Caco-2 (cell line): ENCODE measurements around the gene ATPAF2. TPM values are rescaled to one million over a fixed set of nuclear protein-coding genes. Genes with fewer than 3 reads are reported as not detected.

Source experiments
- BruUV-seq: library from RNA; stranded (reverse); fragments of 400-500 nt; replicated peaks from 2 replicates; lab custom pipeline; 2021; lab: Mats Ljungman, UMichigan
- CTCF ChIA-PET: fragments of 300-600 bp; sonication (Branson Sonifier 250); formaldehyde crosslinking; loops from one replicate; lab custom pipeline; 2022; ENCODE audit warnings: antibody characterized with exemption; lab: Charles Lee
- POLR2A ChIA-PET: fragments of 300-600 bp; sonication (Branson Sonifier 250); formaldehyde crosslinking; loops from one replicate; lab custom pipeline; 2022; ENCODE audit warnings: antibody characterized with exemption; lab: Charles Lee
- DNase-seq, 2 experiments: peaks; one replicate each; pipeline versions ENCODE4 v3.0.0 to v3.0.0-alpha.2; 2020 to 2022
- H3K27me3 ChIP-seq: replicated peaks from 2 replicates; pipeline ENCODE4 v1.6.0; 2011; ENCODE audit warnings: low read length; ENCODE audit not compliant: control insufficient read depth, insufficient read depth
- H3K36me3 ChIP-seq: 2 replicates; pipeline ENCODE4 v1.5.1; 2011; ENCODE audit warnings: low read length; ENCODE audit not compliant: control insufficient read depth, insufficient read depth
- H3K4me1 ChIP-seq: fragments of 250-450 bp; sonication (Bioruptor Pico); 2 replicates; pipeline ENCODE4 v1.5.1; 2020; ENCODE audit warnings: mild to moderate bottlenecking
- H3K4me3 ChIP-seq: 2 replicates; pipeline ENCODE4 v1.5.1; 2011; ENCODE audit warnings: low read depth, mild to moderate bottlenecking, control low read depth, low read length
- H3K9me3 ChIP-seq: fragments of 250-450 bp; sonication (Bioruptor Pico); 2 replicates; pipeline ENCODE4 v1.5.1; 2020; ENCODE audit warnings: mild to moderate bottlenecking, moderate library complexity
- H3K27ac Mint-ChIP-seq: one replicate; pipeline ENCODE4 v1.8.0; 2022; ENCODE audit warnings: mixed read lengths; ENCODE audit not compliant: unreplicated experiment
- H3K27me3 Mint-ChIP-seq: one replicate; pipeline ENCODE4 v1.8.0; 2022; ENCODE audit warnings: mixed read lengths; ENCODE audit not compliant: insufficient read depth, unreplicated experiment
- H3K36me3 Mint-ChIP-seq: one replicate; pipeline ENCODE4 v1.8.0; 2022; ENCODE audit warnings: mild to moderate bottlenecking, mixed read lengths; ENCODE audit not compliant: insufficient read depth, unreplicated experiment
- H3K4me1 Mint-ChIP-seq: one replicate; pipeline ENCODE4 v1.8.0; 2022; ENCODE audit warnings: low read depth, mixed read lengths; ENCODE audit not compliant: unreplicated experiment
- H3K4me3 Mint-ChIP-seq: one replicate; pipeline ENCODE4 v1.8.0; 2022; ENCODE audit warnings: mild to moderate bottlenecking, moderate library complexity, mixed read lengths; ENCODE audit not compliant: unreplicated experiment
- H3K9me3 Mint-ChIP-seq: one replicate; pipeline ENCODE4 v1.8.0; 2022; ENCODE audit warnings: mixed read lengths; ENCODE audit not compliant: unreplicated experiment
- CTCF ChIP-seq, 2 experiments: fragments of 200-600 bp in 1 of 2; IDR thresholded peaks; 1 replicate in 1 of 2; 2 replicates in 1 of 2; pipeline versions ENCODE4 v1.5.1 to v1.8.0; 2011 to 2022; ENCODE audit warnings: antibody characterized with exemption in 1 of 2, control low read depth in 1 of 2, inconsistent platforms in 1 of 2, low read depth in 1 of 2, low read length in 1 of 2, mild to moderate bottlenecking in 1 of 2, moderate library complexity in 1 of 2; ENCODE audit not compliant: insufficient read depth in 1 of 2, severe bottlenecking in 1 of 2, unreplicated experiment in 1 of 2
- intact Hi-C: fragments of 100-400 bp; cut with micrococcal nuclease; formaldehyde crosslinking; loops from one replicate; pipeline ENCODE4 v1.10.0; 2022; ENCODE audit not compliant: unreplicated experiment
- total RNA-seq: library from RNA; stranded (reverse); gene quantifications from 2 replicates; pipeline ENCODE4 v1.2.3, GENCODE V29; 2022

Gene ATPAF2
- total RNA-seq, 1 experiment from 2014 or later = 37.9 TPM

- Histone ChIP-seq H3K27me3 (no peaks in the 10 kb centered on the region), H3K9me3 (no peaks in the 10 kb centered on the region), H3K4me3 (peak overlapping the region; percentile 50), H3K36me3 (no peaks in the 10 kb centered on the region), H3K4me1 (peaks cover 13% of the 10 kb centered on the region)
- H3K27me3 Mint-ChIP-seq = no peaks in the 10 kb centered on the region
- BruUV-seq = no TSS peak
- peak overlapping the region; percentile 84 for H3K4me3 Mint-ChIP-seq
- TF ChIP-seq CTCF (IDR thresholded peaks at IDR 0.05; ENCODE audit: insufficient read depth in 1 of 2, low read depth in 1 of 2, low read length in 1 of 2, severe bottlenecking in 1 of 2, unreplicated experiment in 1 of 2) = no peak
- no peak for DNase-seq
- peaks cover 27% of the 10 kb centered on the region for H3K4me1 Mint-ChIP-seq
- H3K9me3 Mint-ChIP-seq = no peaks in the 10 kb centered on the region
- H3K36me3 Mint-ChIP-seq = peaks cover 9% of the 10 kb centered on the region
- intact Hi-C loops = loop anchor here (1.0 to 5.0 kb wide), 4 partner anchors 12 to 66 kb away; partner anchors contain the start of genes ATPAF2 and GID4
- ChIA-PET POLR2A (interaction anchor here (0.7 to 2.0 kb wide), 8 partner anchors 13 to 135 kb away, joined by 3 to 15 read pairs (median 5); no protein-coding TSS in a partner anchor), CTCF (interaction anchor here (1.0 to 1.2 kb wide), 10 partner anchors 12 to 212 kb away, joined by 3 to 22 read pairs (median 7); partner anchors contain the start of gene ALKBH5)
- H3K27ac Mint-ChIP-seq = peak overlapping the region; percentile 93
Observed at GRCh38 chr17:17971431-17972125, 67.4 kb downstream of the ATPAF2 start.

- CTCF ChIA-PET = no interaction called here
- peaks cover 9% of the 10 kb centered on the region for H3K36me3 Mint-ChIP-seq
- H3K4me3 Mint-ChIP-seq = peak overlapping the region; percentile 77
- H3K4me1 Mint-ChIP-seq = peaks cover 27% of the 10 kb centered on the region
- no peaks in the 10 kb centered on the region for H3K27me3 Mint-ChIP-seq
- H3K27me3 ChIP-seq = no peaks in the 10 kb centered on the region
- H3K4me1 ChIP-seq = peaks cover 13% of the 10 kb centered on the region
- POLR2A ChIA-PET = interaction anchor here (0.6 to 0.7 kb wide), 2 partner anchors 12 to 45 kb away, joined by 3 read pairs; no protein-coding TSS in a partner anchor
- no peak for TF ChIP-seq CTCF (IDR thresholded peaks at IDR 0.05; ENCODE audit: insufficient read depth in 1 of 2, low read depth in 1 of 2, low read length in 1 of 2, severe bottlenecking in 1 of 2, unreplicated experiment in 1 of 2)
- H3K36me3 ChIP-seq = no peaks in the 10 kb centered on the region
- H3K27ac Mint-ChIP-seq = peak overlapping the region; percentile 50
- H3K9me3 ChIP-seq = no peaks in the 10 kb centered on the region
- H3K9me3 Mint-ChIP-seq = no peaks in the 10 kb centered on the region
- intact Hi-C loops = loop anchor here (5.0 kb wide), 2 partner anchors 34 to 66 kb away; partner anchors contain the start of genes ATPAF2 and GID4
- DNase-seq = peak in 1 of 2 experiments; percentile 46
- peak overlapping the region; percentile 50 for H3K4me3 ChIP-seq
- TSS peak; percentile 56 for BruUV-seq
Observed at GRCh38 chr17:17970699-17971430, 68.1 kb downstream of the ATPAF2 start.

Other genes with a start within 250 kb of the ATPAF2 start
- gene SREBF1, start 202.2 kb downstream of the ATPAF2 start, total RNA-seq = 109 and 118 TPM in 2 replicates
- gene TOM1L2, start 66.8 kb downstream of the ATPAF2 start, total RNA-seq = 35.5 and 43.3 TPM in 2 replicates
- 1.6 and 2.1 TPM in 2 replicates for gene DRC3, start 66.3 kb downstream of the ATPAF2 start, total RNA-seq
- gene GID4, start 240 bp upstream of the ATPAF2 start, total RNA-seq = 12.7 and 14.0 TPM in 2 replicates
- gene DRG2, start 48.8 kb upstream of the ATPAF2 start, total RNA-seq = 47.9 and 54.8 TPM in 2 replicates
- 0.21 TPM in 1 of 2 replicates, not detected in the other for gene MYO15A, start 69.6 kb upstream of the ATPAF2 start, total RNA-seq
- gene ALKBH5, start 144.7 kb upstream of the ATPAF2 start, total RNA-seq = 99.0 and 101 TPM in 2 replicates
- 39.5 and 41.3 TPM in 2 replicates for gene LLGL1, start 186.5 kb upstream of the ATPAF2 start, total RNA-seq
- 343 and 392 TPM in 2 replicates for gene FLII, start 219.6 kb upstream of the ATPAF2 start, total RNA-seq
- gene MIEF2, start 221.5 kb upstream of the ATPAF2 start, total RNA-seq = 22.3 and 22.8 TPM in 2 replicates